ENCODE data around the gene SIL1.
"Not testable (repeated sequence)": the region's sequence is repeated elsewhere in the genome, so short reads cannot be mapped to it uniquely, and the experiment has no call there.

Gene SIL1

DNA sequence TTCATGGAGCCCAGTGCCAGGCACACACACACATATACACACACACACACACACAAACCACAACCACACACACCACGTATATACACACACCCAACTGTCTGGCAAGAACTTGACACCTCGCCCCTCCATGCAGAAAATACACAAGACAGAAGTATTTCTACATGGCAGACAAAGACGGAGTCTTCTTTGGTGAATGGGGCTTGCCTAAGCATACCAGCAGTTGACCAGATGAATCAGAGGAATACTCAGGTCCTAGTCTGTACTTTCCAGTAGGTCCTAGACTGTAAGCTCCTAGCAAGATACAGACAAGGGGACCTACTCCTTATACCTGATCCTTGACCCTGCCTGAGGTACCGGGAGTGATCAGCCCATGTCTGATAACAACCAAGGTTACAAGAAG is 60.1 kb downstream of the SIL1 start:
- DNase-seq: no peak

GRCh38 chr5:139137697-139138096 is 60.5 kb downstream of the SIL1 start:
- DNase-seq: peak; percentile 41

DNA sequence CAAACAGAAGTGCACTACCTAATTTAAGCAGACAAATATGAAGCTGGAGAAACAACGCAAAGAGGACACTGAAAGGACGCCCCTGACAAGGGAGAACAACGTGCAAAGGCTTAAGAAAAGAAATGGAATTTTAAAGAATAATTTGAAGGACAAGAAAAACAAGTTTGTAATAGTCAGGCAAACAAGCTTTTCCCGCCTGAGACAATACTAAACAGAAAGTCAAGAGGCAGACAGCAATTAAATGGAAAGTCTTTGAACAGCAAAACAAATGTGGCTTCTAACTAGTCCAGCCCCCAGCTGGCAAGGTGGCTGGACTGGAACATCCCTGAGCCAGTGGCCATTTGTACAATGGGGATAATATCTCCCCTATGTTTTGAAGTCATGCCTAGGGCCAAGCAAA is 63.3 kb downstream of the SIL1 start:
- no peak for DNase-seq

DNA sequence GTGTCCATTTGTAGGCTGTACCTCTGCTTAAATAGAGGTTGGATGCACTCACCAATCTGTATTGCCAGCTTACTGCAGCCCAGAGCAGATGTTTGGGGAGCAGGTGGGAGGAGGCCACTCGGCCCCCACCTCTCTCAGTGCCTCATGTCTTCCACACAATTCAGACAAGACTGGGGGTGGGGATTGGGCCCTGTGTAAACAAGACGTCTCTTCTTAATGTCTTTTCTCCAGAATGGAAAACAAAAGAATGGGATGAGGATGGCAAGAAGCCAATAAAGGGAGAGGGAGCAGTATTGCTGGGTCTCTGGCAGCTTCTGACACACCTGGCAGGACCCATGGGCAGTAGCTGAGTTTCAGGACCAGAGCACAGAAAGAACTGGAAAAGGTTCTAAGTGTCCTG is 64.9 kb downstream of the SIL1 start:
- DNase-seq: no peak

GRCh38 chr5:139132515-139132914 is 65.7 kb downstream of the SIL1 start:
- DNase-seq: no peak

DNA sequence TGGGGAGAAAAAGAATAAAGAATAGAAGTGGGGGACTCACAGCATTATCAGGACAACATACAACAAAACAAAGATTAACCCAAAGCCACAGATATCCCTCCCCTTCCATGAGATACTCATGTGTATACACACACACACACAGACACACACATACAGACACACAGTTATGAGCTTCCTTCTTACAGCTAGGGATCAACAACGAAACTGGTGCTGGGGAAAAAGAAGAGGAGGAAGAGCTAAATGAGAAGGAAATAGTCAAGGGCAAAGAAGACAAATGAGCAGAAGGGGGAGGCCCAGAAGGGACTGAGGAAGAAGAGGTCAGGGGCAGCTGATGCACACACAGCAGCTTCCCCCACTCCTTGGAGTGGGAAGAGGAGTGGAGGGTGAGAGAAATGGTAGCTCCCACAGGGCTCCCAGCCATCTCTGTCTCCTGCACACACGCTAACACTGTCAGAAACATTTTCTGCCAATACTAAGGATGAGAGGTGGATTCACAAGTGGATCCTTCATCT is 66.2 kb downstream of the SIL1 start:
- peak; percentile 12 for DNase-seq

GRCh38 chr5:139131465-139131864 is 66.7 kb downstream of the SIL1 start:
- peak; percentile 53 for DNase-seq

DNA sequence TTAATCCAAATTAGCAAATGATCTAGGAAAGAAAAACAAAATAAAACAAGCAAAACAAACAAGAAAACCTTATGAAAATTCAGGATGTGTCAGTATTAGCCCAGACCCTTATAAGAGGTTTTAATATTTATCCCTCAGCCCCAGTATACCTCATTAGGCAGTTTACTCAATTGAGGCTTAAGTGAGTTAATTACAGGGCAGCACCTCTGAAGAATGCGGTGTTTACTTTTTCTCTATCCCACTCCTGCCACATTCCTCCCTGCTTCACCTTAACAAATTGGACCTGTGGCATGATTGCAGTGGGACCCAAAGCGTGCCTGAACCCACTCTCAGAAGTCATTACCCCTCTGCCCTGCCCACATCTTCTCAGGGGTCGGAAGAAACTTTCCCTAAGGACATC is 67.1 kb downstream of the SIL1 start:
- no peak for DNase-seq

DNA sequence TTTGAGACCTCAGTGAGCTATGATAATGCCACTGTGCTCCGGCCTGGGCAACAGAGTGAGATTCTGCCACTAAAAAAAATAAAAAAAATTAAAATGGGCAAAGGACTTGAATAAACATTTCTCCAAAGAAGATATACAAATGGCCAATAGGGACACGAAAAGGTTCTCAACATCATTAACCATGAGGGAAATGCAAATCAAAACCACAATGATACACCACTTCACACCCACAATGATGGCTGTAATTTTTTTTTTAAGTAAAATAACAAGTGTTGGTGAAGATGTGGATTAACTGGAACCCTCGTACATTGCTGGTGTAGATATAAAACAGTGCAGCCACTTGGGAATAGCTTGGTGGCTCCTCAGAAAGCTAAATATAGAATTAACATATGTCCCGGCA is 68.0 kb downstream of the SIL1 start:
- DNase-seq: no peak

DNA sequence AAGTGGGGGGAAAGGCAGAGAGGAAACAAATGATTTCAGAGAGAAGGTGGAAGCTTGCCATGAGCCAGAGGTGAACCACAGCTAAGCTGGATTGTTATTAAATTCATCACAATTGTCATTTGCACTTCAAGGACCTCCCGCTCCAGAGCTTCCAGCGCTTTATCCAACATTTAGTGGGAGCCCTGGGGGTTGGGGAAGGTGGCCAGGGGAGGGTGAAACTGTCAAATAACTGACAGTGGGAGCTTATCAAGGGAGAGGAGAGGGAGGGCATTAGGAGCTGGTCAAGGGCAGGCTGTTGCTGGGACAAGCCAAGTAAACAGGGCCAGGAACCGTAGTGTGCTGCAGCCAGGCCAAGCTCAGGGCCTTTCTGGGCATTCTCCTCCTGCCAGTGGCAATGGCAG is 71.5 kb downstream of the SIL1 start:
- DNase-seq: no peak

- no peak for DNase-seq
Observed at GRCh38 chr5:139125991-139126390, 72.2 kb downstream of the SIL1 start.

DNA sequence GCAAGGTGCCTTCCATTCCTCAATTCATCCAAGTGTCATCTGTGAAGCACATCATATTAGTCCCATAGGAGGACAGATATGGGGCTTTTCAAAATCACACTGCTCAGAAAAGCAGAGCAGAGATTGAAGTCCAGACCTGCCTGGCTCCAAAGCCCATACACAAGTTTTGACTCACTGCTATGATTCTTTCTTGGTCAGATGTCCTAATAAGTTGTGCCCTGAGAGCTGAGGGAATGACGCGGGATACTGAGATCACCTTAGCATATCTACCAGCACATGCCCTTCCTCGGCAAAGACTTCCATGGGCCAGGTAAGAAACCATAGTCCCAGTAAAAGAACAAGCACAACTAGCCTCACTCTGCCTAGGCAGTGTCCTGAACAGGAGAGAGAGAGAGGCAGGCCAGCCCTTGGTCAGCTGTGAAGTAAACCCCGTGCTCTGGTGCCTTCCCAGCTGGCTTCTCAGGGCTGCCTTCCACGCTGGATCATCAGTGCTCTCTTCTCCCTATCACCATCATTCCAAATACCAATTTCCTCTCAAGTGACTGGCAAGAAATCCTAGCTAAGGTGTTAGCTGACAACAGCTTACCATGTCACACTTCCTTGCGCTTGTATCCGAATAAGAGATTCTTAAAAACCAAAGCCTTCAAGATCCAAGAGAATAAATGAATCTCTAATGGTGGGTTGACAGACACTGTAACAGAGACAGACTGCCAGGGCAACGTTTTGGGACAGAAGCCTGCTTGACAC is 73.2 kb downstream of the SIL1 start:
- DNase-seq: no peak

DNA sequence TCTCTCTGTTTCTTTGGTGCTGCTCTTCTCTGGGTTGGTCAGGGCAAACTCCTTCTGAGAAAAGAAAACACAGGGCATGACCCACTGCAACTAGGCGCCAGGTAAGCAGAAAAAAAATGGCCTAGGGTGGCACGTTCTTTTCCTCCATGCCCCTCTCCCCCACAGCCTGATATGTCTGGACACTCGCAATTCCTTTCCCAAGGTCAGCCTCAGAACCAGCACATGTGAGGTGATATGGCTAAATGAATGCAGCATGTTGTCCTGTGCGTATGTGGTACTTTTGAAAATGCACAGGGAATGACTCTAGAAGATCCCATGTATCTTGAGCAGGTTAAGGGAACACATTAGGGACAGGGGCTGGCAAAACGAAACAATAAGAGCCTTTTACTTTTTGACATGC is 77.0 kb downstream of the SIL1 start:
- no peak for DNase-seq

GRCh38 chr5:139120521-139120920 is 77.6 kb downstream of the SIL1 start:
- DNase-seq: no peak

- no peak for DNase-seq
Observed at GRCh38 chr5:139118804-139119203, 79.4 kb downstream of the SIL1 start.

DNA sequence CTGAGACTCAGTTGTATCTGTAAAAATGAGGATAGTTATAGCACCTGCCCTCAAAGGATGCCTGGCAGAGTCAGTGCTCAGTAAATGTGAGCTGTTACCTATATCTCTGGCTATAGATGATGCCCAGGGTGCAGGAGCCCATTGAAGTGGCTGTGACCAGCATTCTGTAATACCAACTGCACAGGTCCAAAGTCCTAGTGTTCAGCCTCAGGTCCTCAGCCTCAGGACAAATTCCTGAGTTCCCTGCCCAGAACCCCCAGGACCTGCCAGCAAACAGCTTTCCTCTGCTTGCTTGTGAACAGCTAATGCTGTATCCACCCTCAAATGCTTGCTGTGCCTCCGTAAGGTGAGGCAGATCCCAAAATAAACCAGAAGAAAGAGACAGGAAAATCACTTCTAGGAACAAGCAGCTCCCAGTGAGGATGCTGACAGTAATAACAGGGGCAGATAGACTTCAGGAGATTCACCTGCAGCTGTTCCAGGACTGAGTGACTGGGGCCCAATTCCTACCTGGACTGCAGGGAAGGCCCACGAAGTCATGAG is 80.8 kb downstream of the SIL1 start:
- no peak for DNase-seq

GRCh38 chr5:139116100-139116655 is 82.0 kb downstream of the SIL1 start:
- no peak for DNase-seq

DNA sequence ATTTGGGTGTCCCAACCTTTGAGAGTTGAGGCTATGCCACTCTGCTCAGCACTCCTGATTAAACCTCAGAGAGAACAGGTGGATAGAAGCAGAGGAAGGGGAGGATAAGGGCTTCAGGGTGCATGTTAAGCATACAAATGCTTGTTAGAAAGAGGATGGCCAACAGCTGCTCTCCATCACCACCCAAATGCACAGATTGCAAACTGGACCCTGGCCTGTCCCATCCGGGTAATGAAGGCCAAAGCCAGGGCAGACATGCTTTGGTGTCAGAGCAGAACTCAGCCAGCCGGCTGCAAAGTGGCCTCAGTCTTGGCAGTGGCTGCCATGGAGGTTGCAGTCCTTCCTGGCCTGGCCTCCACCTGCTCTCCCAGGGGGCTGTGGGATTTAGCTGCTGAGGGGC is 84.3 kb downstream of the SIL1 start:
- DNase-seq: no peak

DNA sequence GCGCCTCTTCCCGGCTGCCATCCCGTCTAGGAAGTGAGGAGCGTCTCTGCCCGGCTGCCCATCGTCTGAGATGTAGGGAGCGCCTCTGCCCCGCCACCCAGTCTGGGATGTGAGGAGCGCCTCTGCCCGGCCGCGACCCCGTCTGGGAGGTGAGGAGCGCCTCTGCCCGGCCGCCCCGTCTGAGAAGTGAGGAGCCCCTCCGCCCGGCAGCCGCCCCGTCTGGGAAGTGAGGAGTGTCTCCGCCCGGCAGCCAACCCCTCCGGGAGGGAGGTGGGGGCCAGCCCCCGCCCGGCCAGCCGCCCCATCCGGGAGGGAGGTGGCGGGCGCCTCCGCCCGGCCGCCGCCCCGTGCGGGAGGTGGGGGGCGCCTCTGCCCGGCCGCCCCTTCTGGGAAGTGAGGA is 85.8 kb downstream of the SIL1 start:
- not testable (repeated sequence) for DNase-seq

DNA sequence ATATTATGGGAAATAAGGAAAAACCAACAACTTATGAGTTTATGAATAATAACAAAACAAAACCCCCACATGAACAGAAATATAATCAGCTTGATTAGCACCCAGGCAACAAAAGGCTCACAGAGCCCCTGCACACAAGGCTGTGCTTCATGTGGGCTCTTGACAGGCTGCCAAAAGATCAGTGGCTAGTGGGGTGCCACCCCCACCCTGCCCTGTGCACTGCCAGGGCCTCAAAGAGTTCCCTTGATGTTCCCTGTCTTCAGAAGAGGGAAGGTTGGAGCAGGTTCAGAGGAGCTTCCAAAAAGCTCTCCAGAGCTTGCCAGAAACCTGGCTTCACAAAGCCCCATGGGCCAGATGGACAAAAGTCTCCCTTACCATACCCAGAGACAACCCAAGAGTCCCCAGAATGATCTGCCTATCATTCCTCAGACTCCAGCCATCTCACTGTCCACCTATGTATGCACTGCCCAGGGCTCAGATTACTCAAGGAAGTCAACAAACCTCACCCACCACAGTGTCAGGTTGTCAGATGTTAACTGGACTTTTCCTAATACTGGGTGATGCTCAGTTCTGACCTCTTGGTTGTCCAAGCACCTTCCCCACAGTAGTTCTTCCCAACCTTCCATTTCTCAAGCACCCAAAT is 87.5 kb downstream of the SIL1 start:
- DNase-seq: no peak

GRCh38 chr5:139108063-139108824 is 89.9 kb downstream of the SIL1 start:
- DNase-seq: peak; percentile 42

DNA sequence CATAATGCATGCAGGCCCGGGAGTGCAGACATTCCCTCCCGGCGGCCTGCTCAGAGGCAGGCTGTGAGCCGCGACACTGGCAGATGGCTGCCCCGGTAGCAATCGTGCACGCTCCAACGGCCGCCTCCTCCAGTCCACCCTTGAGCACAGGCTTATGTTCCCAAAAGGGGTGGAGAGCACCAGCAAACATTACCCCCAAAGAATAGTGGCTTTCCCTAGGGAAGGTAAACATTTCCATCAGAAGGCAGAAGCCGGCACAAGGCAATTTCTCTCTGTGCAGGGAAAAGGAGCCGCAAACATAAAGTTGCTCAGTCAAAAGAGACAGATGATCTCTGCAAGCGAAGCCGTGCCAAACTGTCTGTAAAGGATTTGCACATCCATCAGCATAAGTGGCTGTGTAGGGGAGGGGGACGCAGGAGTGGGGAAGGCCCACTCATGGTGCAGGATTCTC is 92.5 kb downstream of the SIL1 start:
- DNase-seq: peak; percentile 31
